ENCODE measurements around the gene SH2D1A.
A peak's percentile ranks its signal among the peaks of the same experiment; 100 is the strongest.
"Not testable (repeated sequence)": the region's sequence is repeated elsewhere in the genome, so short reads cannot be mapped to it uniquely, and the experiment has no call there.

The SH2D1A gene

GRCh38 chrX:124358800-124359383, 12.5 kb downstream of the SH2D1A start:
- DNase-seq: no peak

- DNase-seq: no peak
These were observed 15.7 kb downstream of the SH2D1A start for GRCh38 chrX:124362072-124362471.

- no peak for DNase-seq
These were observed 16.4 kb downstream of the SH2D1A start for GRCh38 chrX:124362761-124363160.

DNA sequence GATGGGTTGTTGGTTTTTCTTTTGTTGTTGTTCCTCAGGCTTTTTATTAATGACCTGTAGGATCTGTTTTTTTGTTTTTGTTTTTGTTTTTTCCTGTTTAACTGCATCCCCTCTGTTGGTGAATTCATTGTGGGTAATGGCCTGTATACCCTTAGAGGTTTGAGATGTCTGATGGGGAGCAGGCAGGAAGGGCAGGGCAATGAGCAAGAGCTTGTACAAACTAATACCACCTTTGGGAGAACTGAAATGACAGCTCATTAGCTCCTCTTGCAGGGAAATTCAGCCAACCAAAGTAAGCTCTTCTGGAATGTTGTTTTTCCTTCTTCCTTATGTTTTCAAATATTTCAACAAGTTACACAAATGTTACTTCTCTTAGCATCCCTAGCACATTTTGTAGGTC, 23.4 kb downstream of the SH2D1A start:
- DNase-seq: no peak

- DNase-seq: no peak
These were observed 27.0 kb downstream of the SH2D1A start for GRCh38 chrX:124373348-124373747.

DNA sequence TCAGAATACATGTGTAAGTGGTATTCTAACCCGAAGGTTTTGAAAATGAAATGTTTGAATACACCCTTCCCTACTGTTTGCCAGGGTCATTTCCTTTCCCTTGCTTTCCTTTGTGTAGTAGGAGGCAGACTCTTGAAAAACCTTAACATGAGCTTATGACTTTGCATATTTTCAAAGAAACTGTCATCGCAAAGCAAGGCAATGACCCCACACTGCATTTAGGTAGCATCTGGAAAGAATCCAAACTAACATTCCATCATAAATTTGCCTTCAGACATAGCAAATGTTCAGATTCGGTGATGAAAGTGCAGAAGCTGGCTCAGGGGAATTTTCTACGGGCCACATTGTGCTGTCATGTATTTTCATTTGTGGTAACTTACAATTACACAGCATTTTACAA, 32.3 kb downstream of the SH2D1A start:
- DNase-seq: no peak

DNA sequence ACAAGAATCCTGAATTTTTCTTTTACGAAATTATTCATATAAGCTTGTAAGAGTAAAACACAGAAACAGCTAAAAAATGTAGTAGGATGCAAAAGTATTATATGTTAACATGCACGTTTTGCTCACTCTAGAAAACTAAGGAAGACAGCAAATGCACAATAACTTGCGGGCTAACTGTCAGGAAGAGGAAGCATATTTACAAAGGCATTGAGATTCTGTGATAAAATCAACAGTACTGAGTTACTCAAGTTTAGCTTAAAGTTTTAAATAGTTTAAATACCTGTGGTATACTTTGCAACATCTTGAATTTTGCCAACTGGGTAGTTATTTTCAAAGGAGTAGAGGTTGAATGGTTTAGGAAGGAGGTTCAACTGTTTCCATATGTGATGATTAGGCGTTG, 37.0 kb downstream of the SH2D1A start:
- no peak for DNase-seq

DNA sequence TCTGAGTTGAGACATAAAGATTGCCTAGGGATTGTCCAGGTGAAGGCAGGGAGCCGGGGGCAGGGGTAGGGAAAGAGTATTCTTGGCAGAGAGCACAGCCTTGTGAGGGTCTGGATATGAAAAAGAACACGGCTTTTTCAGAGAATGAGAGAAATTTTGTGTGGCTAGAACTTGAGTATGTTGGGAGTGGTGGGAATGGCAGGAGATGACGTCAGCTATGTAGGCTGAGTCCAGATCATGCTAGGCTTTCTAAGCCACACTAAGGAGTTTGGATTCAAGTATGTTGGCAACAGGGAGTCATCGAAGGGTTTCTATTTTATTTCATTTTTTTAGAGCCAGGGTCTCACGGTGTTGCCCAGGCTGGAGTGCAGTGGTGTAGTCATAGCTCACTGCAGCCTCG, 40.0 kb downstream of the SH2D1A start:
- no peak for DNase-seq

GRCh38 chrX:124388562-124388961, 42.2 kb downstream of the SH2D1A start:
- peak; percentile 64 for DNase-seq

DNA sequence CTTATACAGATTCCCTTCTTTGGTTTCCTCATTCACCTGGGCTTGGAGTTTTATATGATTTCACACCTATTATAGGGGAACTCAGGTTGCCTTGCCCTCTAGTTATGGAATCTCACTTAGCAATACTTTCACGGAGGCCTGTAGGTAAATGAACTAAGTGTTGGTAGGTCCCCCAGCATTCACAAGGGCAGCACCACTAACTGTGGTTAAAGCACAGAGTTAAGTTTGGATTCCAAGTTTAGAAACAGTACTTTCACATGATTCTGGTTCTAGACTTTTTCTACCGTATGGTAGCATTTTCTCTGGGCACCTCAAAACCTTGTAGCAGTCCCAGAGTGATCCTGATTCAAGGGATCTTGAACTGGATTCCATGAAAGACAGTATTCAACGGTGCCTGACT, 46.4 kb downstream of the SH2D1A start:
- DNase-seq: no peak

DNA sequence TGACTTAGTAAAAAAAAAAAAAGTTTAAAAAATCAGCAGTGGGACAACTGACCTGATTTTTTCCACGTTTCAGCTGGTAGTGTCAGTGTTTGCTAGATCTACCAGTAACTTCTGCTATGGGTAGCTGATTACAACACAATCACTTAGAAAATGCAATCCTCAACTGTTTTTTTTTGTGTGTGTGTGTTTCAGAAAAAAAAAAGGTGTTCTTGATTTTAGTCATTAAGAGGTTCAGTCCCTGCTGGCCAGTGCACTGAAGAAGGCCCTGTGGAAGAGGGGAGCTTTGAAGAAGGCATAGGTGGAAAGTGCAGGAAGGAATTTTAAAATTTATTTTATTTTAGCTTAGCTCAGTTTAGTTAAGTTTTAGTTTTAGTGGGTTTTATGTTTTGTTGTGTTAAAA, 46.9 kb downstream of the SH2D1A start:
- DNase-seq: no peak

GRCh38 chrX:124393659-124394058, 47.3 kb downstream of the SH2D1A start:
- DNase-seq: no peak

GRCh38 chrX:124395145-124395880, 49.0 kb downstream of the SH2D1A start:
- DNase-seq: no peak

- no peak for DNase-seq
These were observed 55.3 kb downstream of the SH2D1A start for GRCh38 chrX:124401696-124402095.

- DNase-seq: no peak
These were observed 59.5 kb downstream of the SH2D1A start for GRCh38 chrX:124405868-124406267.

DNA sequence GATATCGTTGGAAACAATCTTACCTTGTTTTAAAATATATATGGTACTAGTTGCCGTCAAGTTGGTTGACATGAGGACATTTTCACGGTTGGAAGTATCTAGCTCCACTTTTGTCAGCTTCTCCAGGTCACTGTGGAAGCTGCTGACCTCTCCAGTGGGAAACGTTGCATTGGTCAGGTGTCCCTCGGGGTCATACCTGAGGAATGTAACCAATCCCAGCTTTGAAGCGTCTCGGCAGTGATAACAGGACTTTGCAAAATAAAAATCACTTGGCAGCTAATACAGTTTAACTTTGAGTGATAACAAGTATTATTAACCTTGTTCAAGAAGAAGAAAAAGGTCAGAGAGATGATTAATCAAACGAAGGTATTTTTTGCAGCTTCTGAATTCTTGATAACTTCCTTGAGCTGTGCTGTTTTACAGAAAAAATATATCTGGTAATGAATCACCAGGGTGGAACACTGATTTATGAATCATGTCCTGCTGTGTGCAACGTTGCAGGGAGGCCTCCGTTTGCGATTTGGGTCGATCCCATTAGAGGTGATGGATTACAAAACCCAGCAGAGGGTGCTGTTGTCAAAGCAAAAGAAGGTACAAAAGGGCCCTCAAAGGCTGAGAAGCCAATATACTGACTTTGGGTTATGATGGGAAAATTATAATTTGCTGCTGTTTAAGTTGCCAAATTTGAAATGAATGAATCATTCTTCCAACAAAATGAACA, 60.1 kb downstream of the SH2D1A start:
- DNase-seq: peak; percentile 68

GRCh38 chrX:124407226-124407625, 60.9 kb downstream of the SH2D1A start:
- no peak for DNase-seq

DNA sequence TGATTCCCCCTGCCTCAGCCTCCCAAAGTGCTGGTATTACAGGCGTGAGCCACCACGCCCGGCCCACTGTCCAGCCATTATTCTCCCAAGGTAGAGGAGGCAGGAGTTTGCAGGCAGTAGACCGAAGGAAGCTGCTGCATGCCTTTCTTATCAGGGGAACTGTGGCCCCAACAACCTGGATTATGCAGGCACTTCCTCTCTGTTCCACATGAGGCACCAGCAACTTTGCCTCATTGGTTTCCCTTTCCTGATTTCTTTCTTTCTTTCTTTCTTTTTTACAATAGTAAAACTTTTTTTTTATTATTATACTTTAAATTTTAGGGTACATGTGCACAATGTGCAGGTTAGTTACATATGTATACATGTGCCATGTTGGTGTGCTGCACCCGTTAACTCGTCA, 62.0 kb downstream of the SH2D1A start:
- not testable (repeated sequence) for DNase-seq

GRCh38 chrX:124413244-124413643, 66.9 kb downstream of the SH2D1A start:
- DNase-seq: no peak

DNA sequence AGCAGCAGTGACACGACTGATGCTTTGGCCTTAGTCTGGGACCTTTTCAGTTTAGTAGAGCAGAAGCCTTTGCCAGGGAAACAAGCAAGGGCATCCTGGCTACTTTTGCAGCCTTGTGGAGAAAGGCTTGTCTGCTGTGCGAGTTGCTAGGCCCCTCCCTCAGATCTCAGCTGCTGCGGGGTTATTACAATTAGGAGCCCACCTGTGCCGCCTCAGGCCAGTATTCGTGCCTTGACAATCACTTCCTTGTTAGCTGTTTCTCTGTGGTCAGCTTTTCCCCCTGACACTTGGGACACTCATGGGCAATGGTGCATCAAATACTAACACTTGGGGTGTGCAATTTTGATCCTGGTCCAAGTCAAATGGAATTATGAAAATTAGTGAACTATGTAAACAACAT, 67.9 kb downstream of the SH2D1A start:
- no peak for DNase-seq

GRCh38 chrX:124415115-124415800, 68.9 kb downstream of the SH2D1A start:
- DNase-seq: no peak

DNA sequence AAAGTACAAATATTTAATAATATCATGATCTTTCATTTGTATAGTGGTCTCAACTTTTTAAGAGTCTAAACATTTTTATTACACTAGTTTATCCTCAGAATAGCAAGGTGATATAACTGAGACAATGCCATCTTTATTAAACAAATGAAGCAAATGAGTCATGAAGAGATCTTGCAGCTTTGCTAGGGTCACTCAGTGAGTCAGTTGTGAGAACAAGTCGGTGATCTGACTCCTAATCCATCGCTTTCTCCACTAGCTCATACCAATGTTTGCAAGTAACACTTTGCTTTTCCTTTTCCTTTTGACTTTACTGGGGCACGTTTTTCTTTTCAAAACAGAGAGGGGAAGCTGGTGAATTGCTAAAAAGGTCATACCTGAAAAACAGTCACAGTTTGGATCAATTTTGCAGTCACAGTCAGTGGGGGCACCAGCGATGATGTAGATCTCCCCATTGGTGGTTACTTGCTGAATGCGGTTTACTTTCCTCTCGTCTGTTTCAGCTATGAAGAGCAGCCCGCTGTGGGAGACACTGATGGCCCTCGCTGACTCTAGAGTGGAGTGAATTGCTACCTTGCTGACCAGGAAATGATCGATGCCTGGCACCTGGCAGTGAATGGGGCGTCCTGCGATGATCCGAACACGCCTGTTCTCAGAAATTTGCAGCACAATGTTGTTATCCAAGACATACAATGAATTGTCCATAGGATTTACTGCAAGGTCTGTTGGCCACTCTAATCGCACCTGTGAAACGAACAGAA, 75.7 kb downstream of the SH2D1A start:
- no peak for DNase-seq
